Spleen (tissue), 11 donors: ENCODE results near the gene UBTF. TPM values are rescaled to one million over a fixed set of nuclear protein-coding genes. Genes with fewer than 3 reads are reported as not detected.

ENCODE experiments used
- DNase-seq: peaks from one replicate; pipeline ENCODE4 v3.0.0-alpha.2; 2020
- H3K27ac ChIP-seq, 8 donors: fragments of 200-600 bp; sonication (generic) in 7 of 8; 1 replicate in 4 of 8; 2 replicates in 4 of 8; pipeline versions ENCODE4 v1.5.0 to v1.8.0; 2016 to 2021; ENCODE audit warnings: inconsistent platforms in 4 of 8, mild to moderate bottlenecking in 4 of 8, moderate library complexity in 1 of 8
- H3K27me3 ChIP-seq, 7 donors: fragments of 200-600 bp; sonication (generic) in 6 of 7; replicated peaks in 1 of 7; 1 replicate in 4 of 7; 2 replicates in 3 of 7; pipeline versions ENCODE4 v1.5.0 to v1.8.0; 2016 to 2021; ENCODE audit warnings: inconsistent platforms in 3 of 7, mild to moderate bottlenecking in 1 of 7
- H3K36me3 ChIP-seq, 6 donors: fragments of 200-600 bp; sonication (generic) in 5 of 6; 1 replicate in 4 of 6; 2 replicates in 2 of 6; pipeline versions ENCODE4 v1.5.0 to v1.8.0; 2016 to 2021; ENCODE audit warnings: inconsistent platforms in 2 of 6
- H3K4me1 ChIP-seq, 6 donors: fragments of 200-600 bp; sonication (generic) in 5 of 6; 1 replicate in 3 of 6; 2 replicates in 3 of 6; pipeline versions ENCODE4 v1.5.0 to v1.8.0; 2016 to 2021; ENCODE audit warnings: inconsistent platforms in 3 of 6
- H3K4me3 ChIP-seq, 8 donors: fragments of 200-600 bp; sonication (generic) in 7 of 8; 1 replicate in 4 of 8; 2 replicates in 4 of 8; pipeline versions ENCODE4 v1.5.0 to v1.8.0; 2016 to 2021; ENCODE audit warnings: inconsistent platforms in 4 of 8, mild to moderate bottlenecking in 4 of 8, moderate library complexity in 2 of 8
- H3K9me3 ChIP-seq, 8 donors: fragments of 200-600 bp; sonication (generic) in 7 of 8; 1 replicate in 4 of 8; 2 replicates in 4 of 8; pipeline versions ENCODE4 v1.5.0 to v1.8.0; 2016 to 2021; ENCODE audit warnings: inconsistent platforms in 4 of 8
- CTCF ChIP-seq, 11 experiments: fragments of 200-600 bp in 7 of 11; fragments of 450-650 bp in 4 of 11; sonication (generic) in 4 of 11; IDR thresholded peaks in 8 of 11; conservative IDR thresholded peaks in 3 of 11; 1 replicate in 7 of 11; 2 replicates in 4 of 11; pipeline versions ENCODE4 v1.4.0 to v1.8.0; 2016 to 2021; ENCODE audit warnings: antibody characterized with exemption in 11 of 11, inconsistent platforms in 4 of 11, mild to moderate bottlenecking in 1 of 11
- POLR2A ChIP-seq, 3 donors: fragments of 450-650 bp; IDR thresholded peaks; one replicate each; pipeline ENCODE4 v1.5.1; 2017; ENCODE audit warnings: antibody characterized with exemption in 3 of 3, mild to moderate bottlenecking in 1 of 3
- POLR2AphosphoS5 ChIP-seq, 3 donors: sonication (generic); formaldehyde crosslinking; IDR thresholded peaks; one replicate each; pipeline ENCODE4 v1.5.1; 2017; ENCODE audit warnings: antibody characterized with exemption in 3 of 3
- WGBS, 5 donors: extraction: QIAGEN DNeasy Blood & Tissue Kit in 3 of 5; methylation state at CpG; one replicate each; pipeline versions ENCODE4 v1.1.5 to v1.1.7; 2013 to 2018; 5-methylcytosine and 5-hydroxymethylcytosine counted together
- intact Hi-C: fragments of 100-400 bp; cut with DNase I; formaldehyde crosslinking; loops from one replicate; pipeline ENCODE4 v1.15.0; 2023; ENCODE audit warnings: low total_unique reads
- polyA plus RNA-seq, 3 donors: library from polyadenylated mRNA; stranded (reverse); fragments of 200-250 nt; gene quantifications; one replicate each; pipeline ENCODE4 v1.2.1, GENCODE V29; 2013
- total RNA-seq, 7 donors: library from RNA; depleted of rRNA in 3 of 7; stranded (reverse); fragments of >200 nt in 3 of 7; fragmentation: NEBNext Ultra II Directional in 4 of 7; extraction: Animal tissue kit (Norgen Biotek cat#: 25700) in 4 of 7; gene quantifications; one replicate each; pipeline versions ENCODE4 v1.1.0 to v1.2.1, GENCODE V29; 2016 to 2021
- donor health status: healthy with polysubstance abuse.
- donor health status: DM: no; HTN: no; CAD: no; lungs with moderate emphysema.
- donor health status: DM: no; HTN: no; CAD: no.
- donor health status: Bipolar disorder and iron deficiency.
- donor health status: healthy.
- donor health status: DM: no; HTN: no; CAD: no.
- donor health status: DM: yes; HTN: yes; CAD: no.

Gene UBTF
- total and polyA plus RNA-seq, 10 donors = 43.2 to 113 (median 89.2) TPM

- Histone ChIP-seq H3K27me3 (peaks cover 0 to 6% (median 0%) of the 10 kb centered on the region in 7 donors), H3K27ac (no peak overlapping the region), H3K4me3 (no peak overlapping the region), H3K4me1 (no peaks in the 10 kb centered on the region), H3K36me3 (no peaks in the 10 kb centered on the region), H3K9me3 (no peaks in the 10 kb centered on the region)
- 86 to 94% (median 90%) methylated on average over 2 of the region's 2 CpGs for WGBS, 5 donors
- no peak for DNase-seq
- intact Hi-C loops = no loop called here
- TF ChIP-seq CTCF (IDR thresholded peaks at IDR 0.05 in 8 of 11, conservative IDR thresholded peaks at IDR 0.05 in 3 of 11) = no peak
- TF ChIP-seq POLR2A (IDR thresholded peaks at IDR 0.05) = no peak
- no peak for TF ChIP-seq POLR2AphosphoS5 (IDR thresholded peaks at IDR 0.05)
These were observed 36.4 kb upstream of the UBTF start for GRCh38 chr17:44255915-44256314.

- Histone ChIP-seq H3K4me1 (no peaks in the 10 kb centered on the region), H3K36me3 (no peaks in the 10 kb centered on the region), H3K4me3 (no peak overlapping the region), H3K27me3 (peaks cover 0 to 6% (median 0%) of the 10 kb centered on the region in 7 donors), H3K9me3 (no peaks in the 10 kb centered on the region), H3K27ac (no peak overlapping the region)
- intact Hi-C loops = no loop called here
- no peak for TF ChIP-seq POLR2AphosphoS5 (IDR thresholded peaks at IDR 0.05)
- no peak for TF ChIP-seq CTCF (IDR thresholded peaks at IDR 0.05 in 8 of 11, conservative IDR thresholded peaks at IDR 0.05 in 3 of 11)
- no peak for TF ChIP-seq POLR2A (IDR thresholded peaks at IDR 0.05)
- 74 to 80% (median 78%) methylated on average over 10 of the region's 10 CpGs for WGBS, 5 donors
- no peak for DNase-seq
These were observed 35.1 kb upstream of the UBTF start for GRCh38 chr17:44254361-44255095.

GRCh38 chr17:44253006-44253405 lies 33.5 kb upstream of the UBTF start:
- Histone ChIP-seq H3K9me3 (no peaks in the 10 kb centered on the region), H3K36me3 (no peaks in the 10 kb centered on the region), H3K27ac (no peak overlapping the region), H3K4me1 (peaks cover 1 to 12% (median 8%) of the 10 kb centered on the region in 6 donors), H3K27me3 (peaks cover 0 to 6% (median 0%) of the 10 kb centered on the region in 7 donors), H3K4me3 (no peak overlapping the region)
- WGBS, 5 donors = 75 to 82% (median 77%) methylated on average over 10 to 14 of the region's 14 CpGs
- TF ChIP-seq CTCF (IDR thresholded peaks at IDR 0.05 in 8 of 11, conservative IDR thresholded peaks at IDR 0.05 in 3 of 11) (no peak), POLR2AphosphoS5 (IDR thresholded peaks at IDR 0.05) (no peak), POLR2A (IDR thresholded peaks at IDR 0.05) (no peak)
- intact Hi-C loops = no loop called here
- no peak for DNase-seq

GRCh38 chr17:44251062-44251461 lies 31.6 kb upstream of the UBTF start:
- no peak for TF ChIP-seq POLR2AphosphoS5 (IDR thresholded peaks at IDR 0.05)
- TF ChIP-seq CTCF (IDR thresholded peaks at IDR 0.05 in 8 of 11, conservative IDR thresholded peaks at IDR 0.05 in 3 of 11) = no peak
- TF ChIP-seq POLR2A (IDR thresholded peaks at IDR 0.05) = no peak
- no peak for DNase-seq
- H3K4me3 ChIP-seq = no peak overlapping the region
- H3K36me3 ChIP-seq = no peaks in the 10 kb centered on the region
- 94 to 96% (median 95%) methylated on average over 10 to 17 of the region's 17 CpGs for WGBS, 5 donors
- H3K27ac ChIP-seq = no peak overlapping the region
- H3K27me3 ChIP-seq = peaks cover 0 to 6% (median 0%) of the 10 kb centered on the region in 7 donors
- intact Hi-C loops = no loop called here
- no peaks in the 10 kb centered on the region for H3K9me3 ChIP-seq
- peaks cover 15 to 32% (median 27%) of the 10 kb centered on the region in 6 donors for H3K4me1 ChIP-seq
